GM23338 (cell line): ENCODE measurements around the gene MYO16. TPM values are rescaled to one million over a fixed set of nuclear protein-coding genes. Genes with fewer than 3 reads are reported as not detected.

Experiments used
- ATAC-seq: fragments of 200-7000 bp; cut with Tn5 transposase; 3 replicates; pipeline ENCODE4 v1.9.1; 2020
- DNase-seq: peaks from one replicate; pipeline ENCODE4 v3.0.0-alpha.2; 2015; ENCODE audit warnings: low spot score
- H2AFZ ChIP-seq: fragments of 200-600 bp; sonication (generic); 2 replicates; pipeline ENCODE4 v1.8.0; 2016; ENCODE audit warnings: antibody characterized with exemption, mild to moderate bottlenecking, moderate library complexity
- H3F3A ChIP-seq: fragments of 200-600 bp; sonication (generic); replicated peaks from 2 replicates; pipeline ENCODE4 v1.8.0; 2017; ENCODE audit warnings: antibody characterized with exemption, mixed run types, low read depth
- H3K27ac ChIP-seq: fragments of 200-600 bp; sonication (generic); 2 replicates; pipeline ENCODE4 v1.6.1; 2016; ENCODE audit warnings: low read depth
- H3K27me3 ChIP-seq: fragments of 200-600 bp; sonication (generic); 2 replicates; pipeline ENCODE4 v1.8.0; 2016; ENCODE audit warnings: mild to moderate bottlenecking, mixed run types, moderate library complexity; ENCODE audit not compliant: insufficient read depth
- H3K36me3 ChIP-seq: fragments of 200-600 bp; sonication (generic); 2 replicates; pipeline ENCODE4 v1.8.0; 2016; ENCODE audit warnings: mild to moderate bottlenecking; ENCODE audit not compliant: insufficient read depth
- H3K4me1 ChIP-seq: fragments of 200-600 bp; sonication (generic); 2 replicates; pipeline ENCODE4 v1.8.0; 2016; ENCODE audit warnings: mild to moderate bottlenecking, moderate library complexity; ENCODE audit not compliant: insufficient read depth
- H3K4me2 ChIP-seq: fragments of 200-600 bp; sonication (generic); 2 replicates; pipeline ENCODE4 v1.7.1; 2017; ENCODE audit warnings: mixed run types
- H3K4me3 ChIP-seq: fragments of 200-600 bp; sonication (generic); 2 replicates; pipeline ENCODE4 v1.6.1; 2016; ENCODE audit warnings: mixed run types
- H3K79me2 ChIP-seq: fragments of 200-600 bp; sonication (generic); replicated peaks from 2 replicates; pipeline ENCODE4 v1.8.0; 2017; ENCODE audit warnings: mild to moderate bottlenecking; ENCODE audit not compliant: insufficient read depth
- H3K9me2 ChIP-seq: fragments of 200-600 bp; sonication (generic); 2 replicates; pipeline ENCODE4 v1.8.0; 2017; ENCODE audit not compliant: insufficient read depth
- H4K20me1 ChIP-seq: fragments of 200-600 bp; sonication (generic); replicated peaks from 2 replicates; pipeline ENCODE4 v1.8.0; 2017; ENCODE audit warnings: mild to moderate bottlenecking; ENCODE audit not compliant: insufficient read depth
- H3K27ac Mint-ChIP-seq: 2 replicates; pipeline ENCODE4 v1.8.0; 2020; ENCODE audit warnings: inconsistent platforms, mild to moderate bottlenecking, moderate library complexity, mixed read lengths
- H3K27me3 Mint-ChIP-seq: 3 replicates; pipeline ENCODE4 v1.8.0; 2022; ENCODE audit warnings: low read depth, mild to moderate bottlenecking, moderate library complexity, mixed read lengths, inconsistent platforms; ENCODE audit not compliant: insufficient read depth, poor library complexity
- H3K36me3 Mint-ChIP-seq: 3 replicates; pipeline ENCODE4 v1.8.0; 2021; ENCODE audit warnings: low read depth, mild to moderate bottlenecking, inconsistent platforms, moderate library complexity, mixed read lengths
- H3K4me1 Mint-ChIP-seq: 3 replicates; pipeline ENCODE4 v1.8.0; 2020; ENCODE audit warnings: mild to moderate bottlenecking, inconsistent platforms, mixed read lengths
- H3K4me3 Mint-ChIP-seq: 3 replicates; pipeline ENCODE4 v1.8.0; 2021; ENCODE audit warnings: moderate library complexity, mild to moderate bottlenecking, inconsistent platforms, mixed read lengths
- H3K9me3 Mint-ChIP-seq: 3 replicates; pipeline ENCODE4 v1.8.0; 2020; ENCODE audit warnings: moderate library complexity, mild to moderate bottlenecking, inconsistent platforms, mixed read lengths
- CREB1 ChIP-seq: fragments of 250-450 bp; sonication (Bioruptor Pico); IDR thresholded peaks from 2 replicates; pipeline ENCODE4 v1.5.0; 2020; ENCODE audit warnings: low read depth, mild to moderate bottlenecking, moderate library complexity
- EZH2 ChIP-seq: fragments of 200-600 bp; sonication (generic); IDR thresholded peaks from one replicate; pipeline ENCODE4 v1.8.0; 2017; ENCODE audit warnings: antibody characterized with exemption, mild to moderate bottlenecking, low read depth; ENCODE audit not compliant: unreplicated experiment
- EZH2phosphoT487 ChIP-seq: fragments of 200-600 bp; sonication (generic); IDR thresholded peaks from one replicate; pipeline ENCODE4 v1.8.1; 2018; ENCODE audit warnings: antibody characterized with exemption; ENCODE audit not compliant: unreplicated experiment
- JUNB ChIP-seq: IDR thresholded peaks from one replicate; pipeline ENCODE4 v1.6.1; 2016; ENCODE audit warnings: antibody characterized with exemption; ENCODE audit not compliant: unreplicated experiment
- NANOG ChIP-seq: IDR thresholded peaks from 2 replicates; pipeline ENCODE4 v1.6.1; 2016; ENCODE audit warnings: antibody characterized with exemption, borderline replicate concordance
- POLR2AphosphoS5 ChIP-seq: IDR thresholded peaks from 2 replicates; pipeline ENCODE4 v1.6.1; 2016; ENCODE audit warnings: antibody characterized with exemption, low read depth
- REST ChIP-seq: IDR thresholded peaks from one replicate; pipeline ENCODE4 v1.6.1; 2018; ENCODE audit warnings: antibody characterized with exemption; ENCODE audit not compliant: unreplicated experiment
- STAT1 ChIP-seq: IDR thresholded peaks from one replicate; pipeline ENCODE4 v1.6.1; 2016; ENCODE audit warnings: antibody characterized with exemption; ENCODE audit not compliant: unreplicated experiment
- ZNF114 ChIP-seq: fragments of 250-450 bp; sonication (Bioruptor Pico); IDR thresholded peaks from 2 replicates; pipeline ENCODE4 v1.5.0; 2020; ENCODE audit warnings: mild to moderate bottlenecking, moderate library complexity
- ZNF331 ChIP-seq: fragments of 250-450 bp; sonication (Bioruptor Pico); IDR thresholded peaks from 2 replicates; pipeline ENCODE4 v1.5.0; 2020; ENCODE audit warnings: low read depth, mild to moderate bottlenecking, moderate library complexity
- ZNF462 ChIP-seq: fragments of 250-450 bp; sonication (Bioruptor Pico); IDR thresholded peaks from 2 replicates; pipeline ENCODE4 v1.5.0; 2020; ENCODE audit warnings: mild to moderate bottlenecking, moderate library complexity
- polyA plus RNA-seq: library from polyadenylated mRNA; unstranded; fragments of >200 nt; fragmentation: Nextera tagmentation; extraction: Ambion mirVana; gene quantifications from 2 replicates; pipeline ENCODE4 v1.2.1, GENCODE V29; 2016
- total RNA-seq: library from RNA; depleted of rRNA; stranded (reverse); fragments of >200 nt; shearing (Covaris generic); gene quantifications from 2 replicates; pipeline ENCODE4 v1.2.3, GENCODE V29; 2014
- TF ChIP-seq, protein P1 (sequence below), 2 experiments: fragments of 200-600 bp in 1 of 2; sonication (generic) in 1 of 2; conservative IDR thresholded peaks; 2 replicates each; pipeline versions ENCODE4 v1.5.1 to v1.6.1; 2016 to 2017; ENCODE audit warnings: antibody characterized with exemption in 2 of 2, low read depth in 2 of 2, mild to moderate bottlenecking in 2 of 2, moderate library complexity in 1 of 2
- TF ChIP-seq, protein P2 (sequence below): IDR thresholded peaks from 2 replicates; pipeline ENCODE4 v1.6.1; 2016; ENCODE audit warnings: antibody characterized with exemption

Gene MYO16
- total and polyA plus RNA-seq, 2 experiments from 2014 or later, result 0.10 to 0.13 TPM

DNA sequence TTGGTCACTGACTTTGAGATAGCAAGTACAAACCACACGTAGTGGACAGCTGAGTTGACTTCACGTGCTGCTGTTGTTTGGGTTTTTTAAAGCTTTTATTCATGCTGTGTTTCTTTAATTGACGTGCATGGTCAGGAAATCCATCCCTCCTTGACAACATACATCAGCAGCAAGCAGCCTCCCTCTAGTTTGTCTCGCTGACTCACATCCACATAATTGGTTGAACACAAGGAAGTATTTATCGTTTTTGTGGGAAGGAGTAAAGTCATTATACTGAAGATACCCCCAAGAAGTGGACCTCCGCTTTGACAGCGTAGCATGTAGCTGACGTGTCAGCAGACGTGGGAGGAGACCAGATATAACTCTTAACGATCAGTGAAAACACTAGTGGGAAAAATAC, 355.8 kb downstream of the MYO16 start:
- Mint-ChIP-seq H3K36me3 (no peaks in the 10 kb centered on the region), H3K27ac (no peak overlapping the region), H3K9me3 (no peaks in the 10 kb centered on the region), H3K4me3 (no peak overlapping the region), H3K4me1 (peaks cover 21% of the 10 kb centered on the region), H3K27me3 (no peaks in the 10 kb centered on the region)
- TF ChIP-seq, protein P1, sequence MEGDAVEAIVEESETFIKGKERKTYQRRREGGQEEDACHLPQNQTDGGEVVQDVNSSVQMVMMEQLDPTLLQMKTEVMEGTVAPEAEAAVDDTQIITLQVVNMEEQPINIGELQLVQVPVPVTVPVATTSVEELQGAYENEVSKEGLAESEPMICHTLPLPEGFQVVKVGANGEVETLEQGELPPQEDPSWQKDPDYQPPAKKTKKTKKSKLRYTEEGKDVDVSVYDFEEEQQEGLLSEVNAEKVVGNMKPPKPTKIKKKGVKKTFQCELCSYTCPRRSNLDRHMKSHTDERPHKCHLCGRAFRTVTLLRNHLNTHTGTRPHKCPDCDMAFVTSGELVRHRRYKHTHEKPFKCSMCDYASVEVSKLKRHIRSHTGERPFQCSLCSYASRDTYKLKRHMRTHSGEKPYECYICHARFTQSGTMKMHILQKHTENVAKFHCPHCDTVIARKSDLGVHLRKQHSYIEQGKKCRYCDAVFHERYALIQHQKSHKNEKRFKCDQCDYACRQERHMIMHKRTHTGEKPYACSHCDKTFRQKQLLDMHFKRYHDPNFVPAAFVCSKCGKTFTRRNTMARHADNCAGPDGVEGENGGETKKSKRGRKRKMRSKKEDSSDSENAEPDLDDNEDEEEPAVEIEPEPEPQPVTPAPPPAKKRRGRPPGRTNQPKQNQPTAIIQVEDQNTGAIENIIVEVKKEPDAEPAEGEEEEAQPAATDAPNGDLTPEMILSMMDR (conservative IDR thresholded peaks at IDR 0.05; ENCODE audit: low read depth in 2 of 2), result no peak
- TF ChIP-seq NANOG (no peak), CREB1 (CRISPR knock-in tag) (no peak), ZNF331 (no peak), ZNF114 (CRISPR knock-in tag) (no peak), REST (no peak), STAT1 (no peak), EZH2phosphoT487 (no peak), ZNF462 (CRISPR knock-in tag) (no peak), JUNB (no peak), POLR2AphosphoS5 (no peak), EZH2 (no peak)
- TF ChIP-seq, protein P2, sequence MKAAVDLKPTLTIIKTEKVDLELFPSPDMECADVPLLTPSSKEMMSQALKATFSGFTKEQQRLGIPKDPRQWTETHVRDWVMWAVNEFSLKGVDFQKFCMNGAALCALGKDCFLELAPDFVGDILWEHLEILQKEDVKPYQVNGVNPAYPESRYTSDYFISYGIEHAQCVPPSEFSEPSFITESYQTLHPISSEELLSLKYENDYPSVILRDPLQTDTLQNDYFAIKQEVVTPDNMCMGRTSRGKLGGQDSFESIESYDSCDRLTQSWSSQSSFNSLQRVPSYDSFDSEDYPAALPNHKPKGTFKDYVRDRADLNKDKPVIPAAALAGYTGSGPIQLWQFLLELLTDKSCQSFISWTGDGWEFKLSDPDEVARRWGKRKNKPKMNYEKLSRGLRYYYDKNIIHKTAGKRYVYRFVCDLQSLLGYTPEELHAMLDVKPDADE, result no peak
- H3K36me3 ChIP-seq, result no peaks in the 10 kb centered on the region
- no peaks in the 10 kb centered on the region for H3K9me2 ChIP-seq
- H3K4me2 ChIP-seq, result no peak overlapping the region
- no peaks in the 10 kb centered on the region for H3K27me3 ChIP-seq
- H3K27ac ChIP-seq, result no peak overlapping the region
- ATAC-seq, result no peak
- no peaks in the 10 kb centered on the region for H3F3A ChIP-seq
- no peak overlapping the region for H3K4me3 ChIP-seq
- no peaks in the 10 kb centered on the region for H3K79me2 ChIP-seq
- DNase-seq, result no peak
- H2AFZ ChIP-seq, result no peak overlapping the region
- peaks cover 15% of the 10 kb centered on the region for H3K4me1 ChIP-seq
- no peaks in the 10 kb centered on the region; the same call in 1 of the 2 replicates for H4K20me1 ChIP-seq
